GM12872 (cell line): Measurements from ENCODE around the gene DDHD1.

Experiments used
- CTCF ChIP-seq: IDR thresholded peaks from 3 replicates; pipeline ENCODE4 v1.5.1; 2011; ENCODE audit warnings: low read depth, mild to moderate bottlenecking, low read length, moderate library complexity; ENCODE audit not compliant: insufficient read depth

DDHD1 gene

DNA sequence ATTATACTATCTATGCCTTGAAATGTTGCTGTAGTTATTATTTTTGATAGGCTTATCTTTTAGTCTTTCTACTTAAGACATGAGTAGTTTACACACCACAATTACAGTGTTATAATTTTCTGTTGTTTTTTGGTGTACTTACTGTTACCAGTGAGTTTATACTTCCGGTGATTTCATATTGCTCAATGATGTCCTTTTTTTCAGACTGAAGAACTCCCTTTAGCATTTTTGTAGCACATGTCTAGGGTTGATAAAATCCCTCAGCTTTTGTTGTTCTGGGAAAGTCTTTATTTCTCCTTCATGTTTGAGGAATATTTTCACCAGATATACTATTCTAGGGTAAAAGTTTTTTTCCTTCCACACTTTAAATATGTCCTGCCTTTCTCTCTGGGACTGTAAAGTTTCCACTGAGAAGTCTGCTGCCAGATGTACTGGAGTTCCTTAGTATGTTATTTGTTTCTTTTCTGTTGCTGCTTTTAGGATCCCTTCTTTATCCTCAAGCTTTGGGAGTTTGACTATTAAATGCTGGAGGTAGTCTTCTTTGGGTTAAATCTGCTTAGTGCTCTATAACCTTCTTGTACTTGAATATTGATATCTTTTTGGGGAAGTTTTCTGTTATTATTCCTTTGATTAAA lies 160.8 kb downstream of the DDHD1 start:
- no peak for TF ChIP-seq CTCF

DNA sequence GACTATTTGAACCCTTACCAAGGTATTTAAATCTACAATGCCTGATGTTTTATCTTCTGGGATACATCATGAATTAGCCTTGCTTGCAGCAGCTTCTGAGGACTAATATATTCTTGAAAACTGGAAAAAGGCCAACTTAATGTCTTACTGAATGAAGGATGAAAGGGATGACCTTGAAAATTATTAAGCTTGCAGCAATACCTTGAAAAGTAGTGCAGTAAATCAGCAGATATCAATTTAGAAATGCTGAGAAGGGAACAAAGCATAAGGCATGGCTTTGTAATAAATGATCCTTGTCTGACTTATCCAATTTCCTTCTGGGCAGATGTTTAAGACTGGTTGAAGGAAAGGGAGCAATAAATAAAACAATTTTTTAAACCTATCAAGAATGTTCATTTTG lies 165.0 kb downstream of the DDHD1 start:
- no peak for TF ChIP-seq CTCF

DNA sequence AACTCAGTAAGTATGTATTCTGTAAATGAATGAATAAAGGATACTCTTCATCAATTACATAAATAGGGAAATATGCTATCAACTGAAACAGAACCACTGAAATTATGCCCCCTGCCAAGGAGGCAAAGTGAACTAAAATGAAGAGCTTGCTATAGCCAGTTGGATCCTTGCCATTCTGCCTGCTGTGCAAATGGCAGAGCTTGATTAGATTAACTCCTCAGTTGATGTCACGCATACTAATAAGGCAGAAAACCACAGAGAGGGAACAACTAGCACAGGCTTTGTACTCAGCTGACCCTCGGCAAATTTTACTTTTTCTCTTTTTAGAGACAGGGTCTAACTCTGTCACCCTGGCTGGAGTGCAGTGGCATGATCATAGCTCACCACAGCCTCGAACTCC lies 165.6 kb downstream of the DDHD1 start:
- TF ChIP-seq CTCF: no peak

- no peak for TF ChIP-seq CTCF
These were observed 166.1 kb downstream of the DDHD1 start for GRCh38 chr14:52987042-52987441.
